Measurements from ENCODE around the gene DTX1. TPM values are rescaled to one million over a fixed set of nuclear protein-coding genes. Genes with fewer than 3 reads are reported as not detected.
A peak's percentile ranks its signal among the peaks of the same experiment; 100 is the strongest.

The DTX1 gene
- total RNA-seq, 1 donor from 2014 or later, result 4.3 TPM

DNA sequence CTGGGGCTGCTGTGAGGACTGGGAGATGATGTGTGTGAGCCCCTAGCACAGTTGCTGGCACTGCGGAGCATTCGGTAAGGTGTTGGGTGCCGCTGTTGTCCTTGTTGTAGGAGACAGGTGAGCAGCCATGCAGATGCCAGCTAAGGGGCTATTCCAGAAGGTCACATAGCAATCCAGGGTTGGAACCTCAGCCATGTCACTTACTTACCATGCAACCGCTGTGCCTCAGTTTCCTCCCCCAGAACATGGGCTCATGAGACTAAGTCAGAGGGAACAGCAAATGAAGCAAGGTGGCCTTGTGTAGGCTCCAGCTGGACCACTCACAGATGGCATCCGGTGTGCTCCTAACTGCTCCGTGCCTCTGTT is 13.2 kb downstream of the DTX1 start:
- peaks cover 6% of the 10 kb centered on the region for H3K9me3 Mint-ChIP-seq (ENCODE audit: unreplicated experiment)
- TF ChIP-seq CTCF (IDR thresholded peaks at IDR 0.05; ENCODE audit: partially characterized antibody, unreplicated experiment), result no peak
- peaks cover 4% of the 10 kb centered on the region for H3K36me3 Mint-ChIP-seq (ENCODE audit: unreplicated experiment)
- H3K4me1 Mint-ChIP-seq (ENCODE audit: low read depth, unreplicated experiment), result peaks cover 9% of the 10 kb centered on the region
- no peak for DNase-seq
- peaks cover 19% of the 10 kb centered on the region for H3K27me3 Mint-ChIP-seq (ENCODE audit: unreplicated experiment)
- H3K27ac Mint-ChIP-seq (ENCODE audit: unreplicated experiment), result no peak overlapping the region
- H3K4me3 Mint-ChIP-seq (ENCODE audit: unreplicated experiment), result no peak overlapping the region

DNA sequence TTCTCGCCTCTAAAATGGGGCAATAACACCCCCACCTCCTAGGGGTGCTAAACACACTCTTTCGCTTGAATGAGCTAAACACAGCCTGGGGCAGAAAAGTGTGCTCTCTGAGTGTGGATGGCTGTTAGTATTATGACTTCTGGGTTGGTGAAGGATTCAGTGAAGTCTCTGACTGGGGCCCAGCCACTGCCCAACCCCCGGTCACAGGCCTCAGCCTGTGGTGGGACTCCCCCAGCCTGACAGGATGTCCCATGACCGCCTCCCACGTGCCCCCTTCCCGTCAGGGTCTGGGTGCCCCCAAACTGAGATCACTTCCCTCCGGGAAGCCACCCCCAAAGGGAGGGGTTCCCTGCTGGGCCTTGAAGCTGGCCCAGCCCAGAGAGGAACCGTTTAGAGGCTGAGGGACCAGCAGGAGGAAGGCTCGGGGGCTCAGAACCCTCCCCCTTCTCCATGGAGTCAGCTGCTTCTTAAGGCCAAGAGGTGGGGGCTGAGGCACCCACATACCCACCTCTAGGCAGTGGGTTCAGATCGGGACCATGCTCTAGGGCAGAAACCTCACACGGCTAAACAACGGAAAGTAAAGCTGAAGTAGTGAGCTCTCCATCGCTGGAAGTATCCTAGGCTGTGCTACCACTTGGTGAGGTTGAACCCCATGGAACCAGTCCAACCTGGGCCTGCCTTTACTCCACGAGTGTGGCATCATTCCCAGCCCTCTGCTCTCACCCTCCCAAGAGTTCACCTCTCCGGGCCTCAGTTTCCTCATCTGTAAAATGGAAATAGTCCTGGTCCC is 13.8 kb downstream of the DTX1 start:
- H3K36me3 Mint-ChIP-seq (ENCODE audit: unreplicated experiment), result peaks cover 4% of the 10 kb centered on the region
- no peak for DNase-seq
- no peak overlapping the region for H3K4me3 Mint-ChIP-seq (ENCODE audit: unreplicated experiment)
- no peak for TF ChIP-seq CTCF (IDR thresholded peaks at IDR 0.05; ENCODE audit: partially characterized antibody, unreplicated experiment)
- H3K27me3 Mint-ChIP-seq (ENCODE audit: unreplicated experiment), result peaks cover 19% of the 10 kb centered on the region
- H3K9me3 Mint-ChIP-seq (ENCODE audit: unreplicated experiment), result peaks cover 5% of the 10 kb centered on the region
- H3K4me1 Mint-ChIP-seq (ENCODE audit: low read depth, unreplicated experiment), result peaks cover 9% of the 10 kb centered on the region
- H3K27ac Mint-ChIP-seq (ENCODE audit: unreplicated experiment), result no peak overlapping the region

- peaks cover 5% of the 10 kb centered on the region for H3K9me3 Mint-ChIP-seq (ENCODE audit: unreplicated experiment)
- H3K36me3 Mint-ChIP-seq (ENCODE audit: unreplicated experiment), result peaks cover 4% of the 10 kb centered on the region
- peak overlapping the region; percentile 74 for H3K27ac Mint-ChIP-seq (ENCODE audit: unreplicated experiment)
- no peak for DNase-seq
- TF ChIP-seq CTCF (IDR thresholded peaks at IDR 0.05; ENCODE audit: partially characterized antibody, unreplicated experiment), result no peak
- H3K4me3 Mint-ChIP-seq (ENCODE audit: unreplicated experiment), result no peak overlapping the region
- H3K27me3 Mint-ChIP-seq (ENCODE audit: unreplicated experiment), result peaks cover 21% of the 10 kb centered on the region
- H3K4me1 Mint-ChIP-seq (ENCODE audit: low read depth, unreplicated experiment), result peaks cover 9% of the 10 kb centered on the region
These were observed 14.9 kb downstream of the DTX1 start for GRCh38 chr12:113071135-113072112.

DNA sequence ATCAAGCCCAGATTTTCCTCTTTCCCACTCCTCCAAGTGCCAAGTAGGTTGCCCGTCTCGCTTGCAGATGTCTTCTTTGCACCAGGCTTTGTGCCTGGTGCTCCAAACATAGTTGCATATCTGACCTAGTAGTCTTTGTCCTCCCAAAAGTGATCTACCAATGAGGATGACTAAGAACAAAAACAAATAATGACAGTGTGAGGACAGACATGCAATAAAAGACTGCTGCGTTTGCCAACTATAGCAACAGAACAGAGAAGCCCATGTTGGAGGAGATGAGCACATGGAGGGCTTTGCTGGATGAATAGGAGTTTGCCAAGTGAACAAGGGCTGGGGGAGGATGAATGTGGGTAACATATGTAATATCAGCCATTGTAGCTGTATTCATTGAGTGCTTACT is 15.6 kb downstream of the DTX1 start:
- Mint-ChIP-seq H3K4me3 (ENCODE audit: unreplicated experiment) (peak overlapping the region; percentile 69), H3K9me3 (ENCODE audit: unreplicated experiment) (peaks cover 5% of the 10 kb centered on the region), H3K27me3 (ENCODE audit: unreplicated experiment) (peaks cover 23% of the 10 kb centered on the region), H3K4me1 (ENCODE audit: low read depth, unreplicated experiment) (peaks cover 9% of the 10 kb centered on the region), H3K27ac (ENCODE audit: unreplicated experiment) (peak overlapping the region; percentile 74), H3K36me3 (ENCODE audit: unreplicated experiment) (peaks cover 4% of the 10 kb centered on the region)
- no peak for TF ChIP-seq CTCF (IDR thresholded peaks at IDR 0.05; ENCODE audit: partially characterized antibody, unreplicated experiment)
- DNase-seq, result no peak
